Gastrocnemius medialis (tissue), 4 donors: ENCODE results near the gene TMEM169.

Source experiments
- CTCF ChIP-seq, 5 experiments: fragments of 450-650 bp in 3 of 5; fragments of 200-600 bp in 2 of 5; sonication (generic) in 2 of 5; IDR thresholded peaks in 4 of 5; conservative IDR thresholded peaks in 1 of 5; 1 replicate in 4 of 5; 2 replicates in 1 of 5; pipeline ENCODE4 v1.5.1; 2016 to 2019; ENCODE audit warnings: antibody characterized with exemption in 5 of 5, mild to moderate bottlenecking in 3 of 5, moderate library complexity in 3 of 5
- POLR2A ChIP-seq, 2 donors: fragments of 450-650 bp; IDR thresholded peaks; one replicate each; pipeline ENCODE4 v1.6.1; 2017; ENCODE audit warnings: antibody characterized with exemption in 2 of 2, mild to moderate bottlenecking in 2 of 2, moderate library complexity in 2 of 2

- TF ChIP-seq CTCF (IDR thresholded peaks at IDR 0.05 in 4 of 5, conservative IDR thresholded peaks at IDR 0.05 in 1 of 5): no peak
- TF ChIP-seq POLR2A (IDR thresholded peaks at IDR 0.05): no peak
These were observed 26.7 kb downstream of the TMEM169 start for GRCh38 chr2:216108310-216108966.
